ENCODE measurements around the gene SLCO4A1. TPM values are rescaled to one million over a fixed set of nuclear protein-coding genes. Genes with fewer than 3 reads are reported as not detected.

The SLCO4A1 gene
- total RNA-seq, 3 donors from 2014 or later, result 13.3 to 18.5 (median 15.0) TPM

- no peak overlapping the region for H3K4me3 ChIP-seq
- TF ChIP-seq CTCF (IDR thresholded peaks at IDR 0.05), result no peak
- no peaks in the 10 kb centered on the region for H3K4me1 ChIP-seq (ENCODE audit: low read depth)
- DNase-seq, result no peak
- no peaks in the 10 kb centered on the region for H3K9me3 ChIP-seq
- no peak for ATAC-seq
- H3K36me3 ChIP-seq (ENCODE audit: low read depth), result no peaks in the 10 kb centered on the region
- intact Hi-C loops (cut with DNase I, micrococcal nuclease), result no loop called here
These were observed 51.2 kb downstream of the SLCO4A1 start for GRCh38 chr20:62693524-62693922.

DNA sequence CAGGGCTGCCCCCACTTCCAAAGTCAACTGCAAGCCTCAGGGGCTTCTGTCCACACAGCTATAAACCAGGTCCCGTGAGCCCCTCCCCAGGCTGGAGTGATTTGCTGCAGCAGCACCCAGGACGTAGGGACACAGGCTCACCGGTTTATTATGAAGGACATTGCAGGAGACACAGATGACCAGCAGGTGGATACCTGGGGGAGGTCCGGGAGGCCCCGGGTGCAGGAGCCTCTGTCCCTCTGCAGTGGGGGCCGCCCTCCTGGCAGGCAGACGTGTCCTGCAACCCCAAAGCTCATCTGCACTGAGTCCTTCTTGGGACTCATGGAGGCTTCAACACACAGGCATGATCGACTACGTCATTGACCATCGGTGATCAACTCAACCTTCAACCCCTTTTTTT, 51.8 kb downstream of the SLCO4A1 start:
- H3K36me3 ChIP-seq (ENCODE audit: low read depth), result no peaks in the 10 kb centered on the region
- no peak overlapping the region for H3K4me3 ChIP-seq
- intact Hi-C loops (cut with DNase I, micrococcal nuclease), result no loop called here
- ATAC-seq (no peak), DNase-seq (no peak)
- H3K9me3 ChIP-seq, result no peaks in the 10 kb centered on the region
- no peaks in the 10 kb centered on the region for H3K4me1 ChIP-seq (ENCODE audit: low read depth)
- TF ChIP-seq CTCF (IDR thresholded peaks at IDR 0.05), result no peak

DNA sequence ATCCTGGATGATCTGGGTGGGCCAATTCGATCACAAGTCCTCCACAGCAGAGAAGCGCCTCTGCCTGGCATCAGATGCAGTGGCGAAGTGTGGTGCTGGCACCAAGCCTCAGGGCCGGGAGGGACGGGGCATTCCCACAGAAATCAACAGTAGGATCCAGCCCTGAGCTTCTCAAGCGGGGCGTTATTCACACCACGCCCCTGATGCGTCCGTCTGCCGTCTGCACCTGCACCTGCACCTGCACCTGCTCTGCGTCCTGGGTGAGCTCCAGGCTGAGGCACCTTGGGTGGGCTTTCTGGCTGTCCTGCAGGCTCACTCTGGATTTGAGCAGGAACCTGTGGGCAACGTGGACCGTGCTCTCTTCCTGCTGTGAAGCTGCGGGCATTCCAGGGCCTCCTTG, 52.6 kb downstream of the SLCO4A1 start:
- H3K9me3 ChIP-seq, result no peaks in the 10 kb centered on the region
- intact Hi-C loops (cut with DNase I, micrococcal nuclease), result no loop called here
- ATAC-seq, result peak; percentile 68
- H3K4me1 ChIP-seq (ENCODE audit: low read depth), result no peaks in the 10 kb centered on the region
- DNase-seq, result no peak
- TF ChIP-seq CTCF (IDR thresholded peaks at IDR 0.05), result no peak
- no peaks in the 10 kb centered on the region for H3K36me3 ChIP-seq (ENCODE audit: low read depth)
- no peak overlapping the region for H3K4me3 ChIP-seq

DNA sequence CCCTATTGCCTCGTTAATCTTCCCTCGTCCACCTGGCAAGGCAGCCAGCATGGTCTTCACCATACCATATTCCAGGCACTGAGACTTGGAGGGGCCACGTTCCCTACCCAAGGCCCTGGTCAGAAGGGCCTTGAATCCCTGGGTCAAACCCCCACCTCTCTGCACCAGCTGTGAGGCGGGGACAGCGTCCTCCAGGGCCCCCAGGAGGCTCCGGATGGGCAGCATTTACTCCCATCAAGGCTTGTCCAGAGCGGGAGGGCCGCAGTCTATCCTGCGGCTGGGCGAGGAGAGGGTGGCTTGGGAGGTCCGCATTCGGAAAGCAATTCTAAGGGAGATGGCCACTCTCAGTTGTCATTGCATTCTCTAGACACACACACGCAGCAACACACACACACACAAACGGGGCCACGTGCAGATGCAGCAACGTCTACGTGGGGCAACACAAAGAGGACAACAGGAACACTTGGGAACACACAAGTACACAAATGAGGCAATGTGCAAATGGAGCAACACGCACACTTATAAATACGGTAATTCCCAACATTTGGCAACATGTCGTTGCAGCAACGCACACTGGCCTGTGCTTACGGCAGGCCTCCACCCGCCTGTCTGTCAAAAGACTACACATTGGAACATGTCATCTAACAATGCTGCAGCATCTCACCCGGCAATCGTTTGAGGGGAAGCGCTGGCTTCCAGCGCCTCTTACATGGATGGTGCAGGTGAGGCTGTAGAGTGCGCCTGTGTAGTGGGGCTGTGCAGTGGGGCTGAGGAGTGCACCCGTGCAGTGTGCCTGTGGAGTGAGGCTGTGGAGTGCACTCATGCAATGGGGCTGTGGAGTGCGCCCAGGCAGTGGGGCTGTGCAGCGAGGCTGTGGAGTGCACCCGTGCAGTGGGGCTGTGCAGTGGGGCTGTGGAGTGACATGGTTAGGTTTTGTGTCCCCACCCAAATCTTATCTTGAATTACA, 53.4 kb downstream of the SLCO4A1 start:
- Histone ChIP-seq H3K4me3 (no peak overlapping the region), H3K36me3 (ENCODE audit: low read depth) (no peaks in the 10 kb centered on the region), H3K4me1 (ENCODE audit: low read depth) (no peaks in the 10 kb centered on the region), H3K9me3 (no peaks in the 10 kb centered on the region)
- no peak for ATAC-seq
- TF ChIP-seq CTCF (IDR thresholded peaks at IDR 0.05), result no peak
- intact Hi-C loops (cut with DNase I, micrococcal nuclease), result no loop called here
- no peak for DNase-seq

DNA sequence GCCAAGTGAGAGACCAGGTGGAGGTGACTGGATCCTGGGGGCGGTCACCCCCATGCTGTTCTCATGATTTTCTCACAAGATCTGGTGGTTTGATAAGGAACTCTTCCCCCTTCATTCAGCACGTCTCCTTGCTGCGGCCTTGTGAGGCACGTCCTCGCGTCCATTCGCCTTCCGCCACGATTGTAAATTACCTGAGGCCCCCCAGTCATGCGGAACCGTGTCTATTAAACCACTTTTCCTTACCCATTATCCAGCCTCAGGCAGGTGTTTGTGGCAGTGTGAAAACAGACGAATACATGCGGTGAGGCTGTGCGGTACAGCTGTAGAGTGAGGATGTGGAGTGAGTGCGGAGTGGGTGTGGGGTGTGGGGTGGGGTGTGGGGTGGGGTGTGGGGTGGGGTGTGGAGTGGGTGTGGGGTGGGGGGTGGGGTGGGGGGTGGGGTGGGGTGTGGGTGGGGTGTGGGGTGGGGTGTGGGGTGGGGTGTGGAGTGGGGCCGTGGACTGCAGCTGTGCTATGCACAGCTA, 54.2 kb downstream of the SLCO4A1 start:
- H3K4me3 ChIP-seq, result no peak overlapping the region
- no peaks in the 10 kb centered on the region for H3K9me3 ChIP-seq
- DNase-seq (no peak), ATAC-seq (no peak)
- H3K36me3 ChIP-seq (ENCODE audit: low read depth), result no peaks in the 10 kb centered on the region
- no peak for TF ChIP-seq CTCF (IDR thresholded peaks at IDR 0.05)
- H3K4me1 ChIP-seq (ENCODE audit: low read depth), result no peaks in the 10 kb centered on the region
- intact Hi-C loops (cut with DNase I, micrococcal nuclease), result no loop called here

All from mucosa of descending colon (tissue), 3 donors.